Naive B cell (primary cell): ENCODE results near the gene METRNL. TPM values are rescaled to one million over a fixed set of nuclear protein-coding genes. Genes with fewer than 3 reads are reported as not detected.
A peak's percentile ranks its signal among the peaks of the same experiment; 100 is the strongest.
"Not testable (repeated sequence)": the region's sequence is repeated elsewhere in the genome, so short reads cannot be mapped to it uniquely, and the experiment has no call there.

ENCODE experiments used
- ATAC-seq, 2 donors: fragments of 150-1000 bp; cut with Tn5 transposase; 2 replicates each; pipeline ENCODE4 v1.10.0; 2021; ENCODE audit warnings: low read depth in 2 of 2, mild to moderate bottlenecking in 2 of 2, moderate library complexity in 2 of 2
- DNase-seq: peaks from one replicate; pipeline ENCODE4 v3.0.0; 2022
- H3K27ac Mint-ChIP-seq, 6 donors: one replicate each; pipeline ENCODE4 v1.8.0; 2020 to 2022; ENCODE audit warnings: mild to moderate bottlenecking in 6 of 6, mixed read lengths in 6 of 6, moderate library complexity in 5 of 6, inconsistent platforms in 2 of 6
- H3K27me3 Mint-ChIP-seq, 3 donors: one replicate each; pipeline ENCODE4 v1.8.0; 2021 to 2022; ENCODE audit warnings: mixed read lengths in 3 of 3, mild to moderate bottlenecking in 1 of 3
- H3K36me3 Mint-ChIP-seq, 2 donors: one replicate each; pipeline ENCODE4 v1.8.0; 2020 to 2022; ENCODE audit warnings: mixed read lengths in 2 of 2, inconsistent platforms in 1 of 2, mild to moderate bottlenecking in 1 of 2
- H3K4me1 Mint-ChIP-seq, 3 donors: one replicate each; pipeline ENCODE4 v1.8.0; 2020 to 2022; ENCODE audit warnings: mixed read lengths in 3 of 3, inconsistent platforms in 1 of 3, mild to moderate bottlenecking in 1 of 3, moderate library complexity in 1 of 3
- H3K4me3 Mint-ChIP-seq, 8 donors: one replicate each; pipeline ENCODE4 v1.8.0; 2020 to 2022; ENCODE audit warnings: mild to moderate bottlenecking in 8 of 8, mixed read lengths in 8 of 8, moderate library complexity in 8 of 8, inconsistent platforms in 2 of 8
- H3K9me3 Mint-ChIP-seq, 7 donors: one replicate each; pipeline ENCODE4 v1.8.0; 2020 to 2022; ENCODE audit warnings: mixed read lengths in 7 of 7, mild to moderate bottlenecking in 5 of 7, inconsistent platforms in 2 of 7, moderate library complexity in 1 of 7
- polyA plus RNA-seq, 6 donors: library from polyadenylated mRNA; unstranded; fragments of 300-500 nt; fragmentation: Illumina TruSeq; gene quantifications; one replicate each; pipeline ENCODE4 v1.2.3, GENCODE V29; 2021; ENCODE audit warnings: low read depth in 6 of 6

METRNL gene
- polyA plus RNA-seq, 6 donors from 2014 or later, result 0.69 to 4.5 (median 1.4) TPM

- Mint-ChIP-seq H3K4me3 (no peak overlapping the region), H3K4me1 (peaks cover 34 to 41% (median 36%) of the 10 kb centered on the region in 3 donors), H3K36me3 (no peaks in the 10 kb centered on the region), H3K27ac (no peak overlapping the region), H3K9me3 (peaks cover 0 to 4% (median 0%) of the 10 kb centered on the region in 7 donors), H3K27me3 (peaks cover 13 to 25% (median 24%) of the 10 kb centered on the region in 3 donors)
- DNase-seq (no peak), ATAC-seq (no peak)
These were observed 37.6 kb downstream of the METRNL start for GRCh38 chr17:83116783-83117555.

DNA sequence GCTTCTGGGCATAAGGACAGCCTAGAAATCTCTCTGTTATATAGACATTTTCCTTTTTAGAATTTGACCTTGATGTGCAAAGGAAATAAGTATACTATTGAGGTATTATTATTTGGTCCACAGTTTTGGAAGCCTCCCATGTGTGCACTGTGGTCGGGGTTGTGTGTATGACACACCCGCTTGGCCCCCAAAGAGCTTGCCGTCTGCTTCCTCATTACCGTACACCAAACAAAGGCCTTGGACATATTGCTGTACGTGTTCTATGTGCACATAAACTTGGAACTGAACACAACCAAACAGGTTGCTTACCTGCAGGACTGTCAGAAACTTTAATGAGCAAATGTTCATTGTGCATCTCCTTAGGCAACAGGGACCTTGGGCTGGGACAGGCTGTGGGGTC is 38.2 kb downstream of the METRNL start:
- Mint-ChIP-seq H3K36me3 (no peaks in the 10 kb centered on the region), H3K4me1 (peaks cover 36 to 45% (median 41%) of the 10 kb centered on the region in 3 donors), H3K27ac (no peak overlapping the region), H3K27me3 (peaks cover 19 to 31% (median 29%) of the 10 kb centered on the region in 3 donors), H3K9me3 (peaks cover 0 to 4% (median 0%) of the 10 kb centered on the region in 7 donors), H3K4me3 (peak overlapping the region in 1 of 8 donors; percentile 45)
- ATAC-seq (no peak), DNase-seq (no peak)

GRCh38 chr17:83118071-83118841 is 38.8 kb downstream of the METRNL start:
- peak overlapping the region in 6 of 8 donors; percentile 47 to 88 (median 77) for H3K4me3 Mint-ChIP-seq
- H3K9me3 Mint-ChIP-seq, result peaks cover 0 to 4% (median 0%) of the 10 kb centered on the region in 7 donors
- H3K27ac Mint-ChIP-seq, result peak overlapping the region in 3 of 6 donors; percentile 71 to 85 (median 71)
- peaks cover 26 to 37% (median 28%) of the 10 kb centered on the region in 3 donors for H3K27me3 Mint-ChIP-seq
- no peak for DNase-seq
- H3K36me3 Mint-ChIP-seq, result no peaks in the 10 kb centered on the region
- ATAC-seq, result no peak
- peaks cover 36 to 45% (median 41%) of the 10 kb centered on the region in 3 donors for H3K4me1 Mint-ChIP-seq

GRCh38 chr17:83119987-83120864 is 40.8 kb downstream of the METRNL start:
- Mint-ChIP-seq H3K4me3 (peak overlapping the region; percentile 60 to 87 (median 76)), H3K27ac (peak overlapping the region; percentile 24 to 82 (median 66)), H3K4me1 (peaks cover 38 to 49% (median 47%) of the 10 kb centered on the region in 3 donors), H3K27me3 (peaks cover 34 to 40% (median 39%) of the 10 kb centered on the region in 3 donors), H3K9me3 (peaks cover 0 to 4% (median 0%) of the 10 kb centered on the region in 7 donors), H3K36me3 (no peaks in the 10 kb centered on the region)
- ATAC-seq, result peak; percentile 100
- peak; percentile 85 for DNase-seq

DNA sequence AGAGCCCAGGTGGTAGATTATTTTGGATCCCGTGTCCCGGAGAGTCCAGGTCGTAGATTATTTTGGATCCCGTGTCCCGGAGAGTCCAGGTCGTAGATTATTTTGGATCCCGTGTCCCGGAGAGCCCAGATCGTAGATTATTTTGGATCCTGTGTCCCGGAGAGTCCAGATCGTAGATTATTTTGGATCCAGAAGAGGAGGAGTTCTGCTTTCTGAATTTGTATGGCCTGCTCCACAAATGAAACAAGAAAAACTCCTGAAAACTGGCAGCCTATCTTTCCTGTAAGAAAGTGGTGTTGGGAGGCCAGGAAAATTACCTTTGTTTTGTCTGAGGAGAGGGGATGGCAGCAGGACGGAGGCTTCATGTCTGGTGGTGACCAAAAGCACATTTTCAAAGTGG is 42.1 kb downstream of the METRNL start:
- ATAC-seq, H3K9me3 Mint-ChIP-seq, H3K36me3 Mint-ChIP-seq, DNase-seq: not testable (repeated sequence)
- peak overlapping the region in 1 of 8 donors; percentile 33 for H3K4me3 Mint-ChIP-seq
- peaks cover 44 to 47% (median 44%) of the 10 kb centered on the region in 3 donors for H3K27me3 Mint-ChIP-seq
- peak overlapping the region in 2 of 6 donors; percentile 4 to 22 for H3K27ac Mint-ChIP-seq
- peaks cover 48 to 60% (median 58%) of the 10 kb centered on the region in 3 donors for H3K4me1 Mint-ChIP-seq

DNA sequence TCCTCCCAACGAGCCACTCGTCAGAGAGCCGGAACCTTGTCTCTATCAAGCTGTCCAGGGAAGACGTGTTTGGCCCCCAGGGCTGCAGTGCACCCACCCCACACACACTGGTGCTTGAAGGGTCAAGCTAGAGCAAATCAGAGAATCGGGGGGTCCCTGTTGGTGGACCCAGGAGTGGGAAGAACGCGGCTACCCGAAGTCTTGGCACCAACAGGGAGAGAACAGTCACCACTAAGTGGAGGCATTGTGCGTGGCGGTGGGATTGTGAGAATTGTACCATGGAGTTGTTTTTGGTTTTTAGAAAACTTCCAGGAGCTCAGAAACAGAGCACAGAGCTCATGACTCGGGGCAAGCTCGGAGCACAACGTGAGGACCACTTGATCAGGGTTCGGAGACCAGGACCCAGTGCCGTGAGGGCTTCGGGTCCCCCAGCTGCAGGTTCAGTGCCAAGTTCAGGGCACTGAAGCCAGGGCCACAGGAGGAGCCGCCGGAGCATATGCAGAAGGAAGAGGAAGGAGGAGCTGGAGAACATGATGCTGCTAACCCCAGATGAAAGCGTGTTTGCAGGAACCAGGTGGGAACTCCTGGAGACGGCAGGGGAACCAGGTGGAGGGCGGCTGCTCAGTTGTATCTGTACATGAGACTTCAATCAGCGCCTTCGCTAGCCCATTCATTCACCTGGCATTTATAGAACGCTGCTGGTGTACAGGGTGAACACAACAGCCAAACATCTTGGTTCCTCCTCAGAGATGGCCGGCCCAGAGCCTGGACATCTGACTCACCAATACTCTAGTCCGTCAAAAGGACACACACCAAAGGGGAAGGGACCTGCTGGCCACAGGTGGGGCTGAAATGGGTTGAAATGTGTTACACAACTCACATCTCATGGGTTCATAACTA is 42.8 kb downstream of the METRNL start:
- Mint-ChIP-seq H3K9me3 (peaks cover 0 to 4% (median 0%) of the 10 kb centered on the region in 7 donors), H3K4me3 (peak overlapping the region in 3 of 8 donors; percentile 33 to 76 (median 60)), H3K27me3 (peaks cover 46 to 51% (median 49%) of the 10 kb centered on the region in 3 donors), H3K4me1 (peaks cover 49 to 63% (median 58%) of the 10 kb centered on the region in 3 donors), H3K27ac (peak overlapping the region in 2 of 6 donors; percentile 4 to 69), H3K36me3 (no peaks in the 10 kb centered on the region)
- no peak for ATAC-seq
- DNase-seq, result no peak

- H3K27ac Mint-ChIP-seq, result peak overlapping the region in 1 of 6 donors; percentile 59
- peaks cover 47 to 55% (median 47%) of the 10 kb centered on the region in 3 donors for H3K27me3 Mint-ChIP-seq
These were observed 43.4 kb downstream of the METRNL start for GRCh38 chr17:83122834-83123233.

GRCh38 chr17:83123896-83124801 is 44.7 kb downstream of the METRNL start:
- H3K36me3 Mint-ChIP-seq, result no peaks in the 10 kb centered on the region
- DNase-seq, result no peak
- peak overlapping the region in 1 of 8 donors; percentile 24 for H3K4me3 Mint-ChIP-seq
- no peak for ATAC-seq
- H3K9me3 Mint-ChIP-seq, result peaks cover 0 to 4% (median 0%) of the 10 kb centered on the region in 7 donors
- H3K27me3 Mint-ChIP-seq, result peaks cover 51 to 63% (median 55%) of the 10 kb centered on the region in 3 donors
- H3K4me1 Mint-ChIP-seq, result peaks cover 30 to 46% (median 42%) of the 10 kb centered on the region in 3 donors
- H3K27ac Mint-ChIP-seq, result peak overlapping the region in 1 of 6 donors; percentile 44

More at GRCh38 chr17:83122834-83123233, 43.4 kb downstream of the METRNL start:
- ATAC-seq, result no peak
- Mint-ChIP-seq H3K9me3 (peaks cover 0 to 4% (median 0%) of the 10 kb centered on the region in 7 donors), H3K36me3 (no peaks in the 10 kb centered on the region), H3K4me3 (peak overlapping the region in 2 of 8 donors; percentile 32 to 60), H3K4me1 (peaks cover 43 to 59% (median 54%) of the 10 kb centered on the region in 3 donors)
- no peak for DNase-seq

DNA sequence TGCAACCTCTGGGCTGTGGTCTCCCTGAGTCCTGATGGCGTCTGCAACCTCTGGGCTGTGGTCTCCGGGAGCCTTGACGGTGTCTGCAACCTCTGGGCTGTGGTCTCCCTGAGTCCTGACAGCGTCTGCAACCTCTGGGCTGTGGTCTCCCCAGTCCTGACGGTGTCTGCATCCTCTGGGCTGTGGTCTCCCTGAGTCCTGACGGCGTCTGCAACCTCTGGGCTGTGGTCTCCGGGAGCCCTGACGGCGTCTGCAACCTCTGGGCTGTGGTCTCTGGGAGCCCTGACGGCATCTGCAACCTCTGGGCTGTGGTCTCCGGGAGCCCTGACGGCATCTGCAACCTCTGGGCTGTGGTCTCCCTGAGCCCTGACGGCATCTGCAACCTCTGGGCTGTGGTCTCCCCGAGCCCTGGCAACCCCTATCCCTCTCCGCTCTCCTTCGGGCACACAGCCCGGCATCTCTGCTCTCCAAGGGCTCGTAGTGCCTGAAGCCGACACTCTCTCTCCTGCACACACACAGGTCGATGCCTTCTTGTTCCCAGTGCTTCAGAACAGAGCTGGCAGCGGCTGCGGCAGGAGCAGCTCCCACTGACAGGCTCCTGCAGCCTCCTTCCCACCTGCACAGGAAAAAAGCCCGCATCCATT is 45.6 kb downstream of the METRNL start:
- H3K9me3 Mint-ChIP-seq, result no peaks in the 10 kb centered on the region
- DNase-seq, result no peak
- peak overlapping the region in 4 of 6 donors; percentile 58 to 88 (median 62) for H3K27ac Mint-ChIP-seq
- no peak for ATAC-seq
- H3K4me3 Mint-ChIP-seq, result peak overlapping the region in 3 of 8 donors; percentile 30 to 61 (median 32)
- H3K27me3 Mint-ChIP-seq, result peaks cover 51 to 68% (median 56%) of the 10 kb centered on the region in 3 donors
- H3K36me3 Mint-ChIP-seq, result no peaks in the 10 kb centered on the region
- H3K4me1 Mint-ChIP-seq, result peaks cover 24 to 37% (median 34%) of the 10 kb centered on the region in 3 donors

- peak overlapping the region in 4 of 8 donors; percentile 30 to 65 (median 46) for H3K4me3 Mint-ChIP-seq
- peaks cover 49 to 70% (median 51%) of the 10 kb centered on the region in 3 donors for H3K27me3 Mint-ChIP-seq
- H3K4me1 Mint-ChIP-seq, result peaks cover 17 to 30% (median 27%) of the 10 kb centered on the region in 3 donors
- H3K9me3 Mint-ChIP-seq, result no peaks in the 10 kb centered on the region
- DNase-seq, result peak; percentile 53
- ATAC-seq, result peak; percentile 82 to 83
- no peaks in the 10 kb centered on the region for H3K36me3 Mint-ChIP-seq
- peak overlapping the region in 4 of 6 donors; percentile 58 to 88 (median 66) for H3K27ac Mint-ChIP-seq
These were observed 46.3 kb downstream of the METRNL start for GRCh38 chr17:83125515-83126274.
